ENCODE data around the gene TECR. TPM values are rescaled to one million over a fixed set of nuclear protein-coding genes. Genes with fewer than 3 reads are reported as not detected.
"Not testable (repeated sequence)": the region's sequence is repeated elsewhere in the genome, so short reads cannot be mapped to it uniquely, and the experiment has no call there.

TECR gene
- total and polyA plus RNA-seq, 7 donors: 77.8 to 209 (median 136) TPM

GRCh38 chr19:14577264-14577663 lies 47.9 kb downstream of the TECR start:
- no peak for DNase-seq
- 73 to 87% (median 79%) methylated on average over 5 of the region's 5 CpGs for WGBS, 3 donors
- ATAC-seq: no peak
- peaks cover 2% of the 10 kb centered on the region for H3K4me1 ChIP-seq
- H3K36me3 ChIP-seq (ENCODE audit: insufficient read depth in 1 of 2, low read depth in 1 of 2): no peaks in the 10 kb centered on the region
- TF ChIP-seq CTCF (IDR thresholded peaks at IDR 0.05): no peak
- no peaks in the 10 kb centered on the region for H3K27me3 ChIP-seq (ENCODE audit: insufficient read depth in 3 of 3, low read length in 2 of 3)
- intact Hi-C loops (cut with DNase I): loop anchor here (10.0 kb wide), 2 partner anchors 108 to 308 kb away; partner anchors contain the start of gene OR7A17 (in 1 of the 2)
- no peak overlapping the region for H3K4me3 ChIP-seq
- H3K9me3 ChIP-seq: no peaks in the 10 kb centered on the region
- H3K27ac ChIP-seq: no peak overlapping the region

- 50 to 54% (median 53%) methylated on average over 6 of the region's 6 CpGs for WGBS, 3 donors
Observed at GRCh38 chr19:14577885-14578427, 48.6 kb downstream of the TECR start.

GRCh38 chr19:14580623-14581237 lies 51.3 kb downstream of the TECR start:
- no peaks in the 10 kb centered on the region for H3K27me3 ChIP-seq (ENCODE audit: insufficient read depth in 3 of 3, low read length in 2 of 3)
- no peaks in the 10 kb centered on the region for H3K9me3 ChIP-seq
- DNase-seq (no peak), ATAC-seq (no peak)
- H3K36me3 ChIP-seq (ENCODE audit: insufficient read depth in 1 of 2, low read depth in 1 of 2): no peaks in the 10 kb centered on the region
- no peak overlapping the region for H3K27ac ChIP-seq
- intact Hi-C loops (cut with DNase I): no loop called here
- WGBS, 3 donors: 51 to 66% (median 58%) methylated on average over 6 of the region's 6 CpGs
- TF ChIP-seq CTCF (IDR thresholded peaks at IDR 0.05): no peak
- no peaks in the 10 kb centered on the region for H3K4me1 ChIP-seq
- no peak overlapping the region for H3K4me3 ChIP-seq

More at GRCh38 chr19:14577885-14578427, 48.6 kb downstream of the TECR start:
- Histone ChIP-seq H3K27ac (no peak overlapping the region), H3K4me1 (no peaks in the 10 kb centered on the region), H3K36me3 (ENCODE audit: insufficient read depth in 1 of 2, low read depth in 1 of 2) (no peaks in the 10 kb centered on the region), H3K4me3 (no peak overlapping the region), H3K9me3 (no peaks in the 10 kb centered on the region), H3K27me3 (ENCODE audit: insufficient read depth in 3 of 3, low read length in 2 of 3) (no peaks in the 10 kb centered on the region)
- ATAC-seq (no peak), DNase-seq (no peak)
- intact Hi-C loops (cut with DNase I): loop anchor here (10.0 kb wide), 2 partner anchors 107 to 307 kb away; partner anchors contain the start of gene OR7A17 (in 1 of the 2)
- no peak for TF ChIP-seq CTCF (IDR thresholded peaks at IDR 0.05)

DNA sequence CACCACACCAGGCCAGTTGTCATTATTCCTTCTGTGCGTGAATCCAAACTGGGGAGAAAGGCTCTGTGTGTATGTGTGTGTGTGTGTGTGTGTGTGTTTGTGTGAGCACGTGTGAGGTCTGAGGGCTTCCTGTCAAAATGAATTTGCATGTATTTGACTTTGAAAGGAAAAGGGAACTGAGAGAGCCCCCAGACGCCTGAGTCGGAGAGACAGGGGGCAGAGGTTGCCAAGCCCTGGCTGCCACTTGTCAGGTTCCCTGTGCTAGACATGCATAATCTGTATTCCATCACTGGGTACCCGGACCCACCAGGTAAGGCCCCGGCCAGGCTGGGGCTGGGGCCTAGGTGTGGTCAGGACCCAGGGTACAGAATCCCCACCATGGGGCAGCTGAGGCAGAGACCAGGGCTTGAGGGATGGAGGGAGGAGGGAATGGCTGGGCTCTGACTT lies 53.5 kb downstream of the TECR start, which contains the start of gene CLEC17A:
Gene CLEC17A, plus strand, starts transcription at position 191 of the 447 bp plus-strand sequence. Its CDS starts 77 bp downstream, at position 268.
- intact Hi-C loops (cut with DNase I): no loop called here
- no peak for ATAC-seq
- Histone ChIP-seq H3K4me3 (no peak within 1 kb of the TSS), H3K36me3 (ENCODE audit: insufficient read depth in 1 of 2, low read depth in 1 of 2) (no peaks in the 10 kb centered on the region), H3K4me1 (no peaks in the 10 kb centered on the region), H3K27ac (no peak within 1 kb of the TSS), H3K27me3 (ENCODE audit: insufficient read depth in 3 of 3, low read length in 2 of 3) (peaks cover 0 to 4% (median 0%) of the 10 kb centered on the region in 3 donors), H3K9me3 (no peaks in the 10 kb centered on the region)
- DNase-seq: no peak
- TF ChIP-seq CTCF (IDR thresholded peaks at IDR 0.05): no peak
- 39 to 53% (median 45%) methylated on average over 6 of the region's 6 CpGs for WGBS, 3 donors

- H3K4me3 ChIP-seq; DNase-seq; H3K9me3 ChIP-seq; intact Hi-C loops (cut with DNase I); H3K4me1 ChIP-seq; ATAC-seq; H3K36me3 ChIP-seq (ENCODE audit: insufficient read depth in 1 of 2, low read depth in 1 of 2); H3K27ac ChIP-seq; H3K27me3 ChIP-seq (ENCODE audit: insufficient read depth in 3 of 3, low read length in 2 of 3): not testable (repeated sequence)
- WGBS, 3 donors: 89 to 94% (median 90%) methylated on average over 4 of the region's 5 CpGs
Observed at GRCh38 chr19:14584372-14584771, 55.0 kb downstream of the TECR start.

DNA sequence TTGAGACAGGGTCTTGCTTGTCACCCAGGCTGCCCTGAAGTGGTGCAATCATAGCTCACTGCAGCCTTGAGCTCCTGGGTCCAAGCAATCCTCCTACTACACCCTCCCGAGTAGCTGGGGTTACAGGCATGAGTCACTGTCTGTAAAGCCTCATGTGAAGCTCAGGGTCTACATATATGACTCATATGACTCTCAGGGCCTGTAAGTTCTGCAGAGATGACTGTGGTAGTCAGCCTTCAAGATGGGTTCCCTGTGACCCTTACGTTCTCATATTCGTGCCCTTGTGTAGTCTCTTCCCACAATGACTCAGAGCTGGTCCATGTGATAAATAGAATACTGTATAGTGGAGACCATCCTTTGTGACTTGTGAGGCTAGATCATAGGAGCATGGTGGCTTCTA lies 55.8 kb downstream of the TECR start:
- 66 to 73% (median 67%) methylated on average over 3 of the region's 3 CpGs for WGBS, 3 donors
- H3K9me3 ChIP-seq; ATAC-seq; H3K4me3 ChIP-seq; H3K27ac ChIP-seq; H3K27me3 ChIP-seq (ENCODE audit: insufficient read depth in 3 of 3, low read length in 2 of 3); H3K36me3 ChIP-seq (ENCODE audit: insufficient read depth in 1 of 2, low read depth in 1 of 2); DNase-seq; intact Hi-C loops (cut with DNase I); H3K4me1 ChIP-seq: not testable (repeated sequence)

DNA sequence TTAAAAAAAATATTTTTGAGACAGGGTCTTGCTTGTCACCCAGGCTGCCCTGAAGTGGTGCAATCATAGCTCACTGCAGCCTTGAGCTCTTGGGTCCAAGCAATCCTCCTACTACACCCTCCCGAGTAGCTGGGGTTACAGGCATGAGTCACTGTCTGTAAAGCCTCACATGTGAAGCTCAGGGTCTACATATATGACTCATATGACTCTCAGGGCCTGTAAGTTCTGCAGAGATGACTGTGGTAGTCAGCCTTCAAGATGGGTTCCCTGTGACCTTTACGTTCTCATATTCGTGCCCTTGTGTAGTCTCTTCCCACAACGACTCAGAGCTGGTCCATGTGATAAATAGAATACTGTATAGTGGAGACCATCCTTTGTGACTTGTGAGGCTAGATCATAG lies 60.0 kb downstream of the TECR start:
- intact Hi-C loops (cut with DNase I); H3K4me1 ChIP-seq; H3K27ac ChIP-seq; H3K4me3 ChIP-seq; ATAC-seq; H3K9me3 ChIP-seq; DNase-seq; H3K36me3 ChIP-seq (ENCODE audit: insufficient read depth in 1 of 2, low read depth in 1 of 2): not testable (repeated sequence)
- peaks cover 0 to 11% (median 0%) of the 10 kb centered on the region in 3 donors for H3K27me3 ChIP-seq (ENCODE audit: insufficient read depth in 3 of 3, low read length in 2 of 3)
- WGBS, 3 donors: 67 to 77% (median 72%) methylated on average over 3 to 4 of the region's 4 CpGs
